GM18517 (cell line): ENCODE results near the gene NUP42.
A peak's percentile ranks its signal among the peaks of the same experiment; 100 is the strongest.

ENCODE experiments used
- ATAC-seq: cut with Tn5 transposase; IDR thresholded peaks from one replicate; pipeline ENCODE4 v1.9.1; 2021; ENCODE audit warnings: mild to moderate bottlenecking, moderate library complexity; ENCODE audit not compliant: unreplicated experiment

Gene NUP42

GRCh38 chr7:23232966-23233365 is 51.1 kb downstream of the NUP42 start:
- ATAC-seq, result no peak

GRCh38 chr7:23234569-23235296 is 52.9 kb downstream of the NUP42 start:
- ATAC-seq, result peak; percentile 82

- no peak for ATAC-seq
Observed at GRCh38 chr7:23235813-23236221, 54.0 kb downstream of the NUP42 start.

GRCh38 chr7:23237000-23237399 is 55.2 kb downstream of the NUP42 start:
- no peak for ATAC-seq

- ATAC-seq, result no peak
Observed at GRCh38 chr7:23238983-23239652, 57.3 kb downstream of the NUP42 start.

GRCh38 chr7:23239698-23240097 is 57.9 kb downstream of the NUP42 start:
- ATAC-seq, result no peak

- no peak for ATAC-seq
Observed at GRCh38 chr7:23242321-23242720, 60.5 kb downstream of the NUP42 start.

GRCh38 chr7:23242935-23243334 is 61.1 kb downstream of the NUP42 start:
- no peak for ATAC-seq

- no peak for ATAC-seq
Observed at GRCh38 chr7:23246555-23246954, 64.7 kb downstream of the NUP42 start, which contains the start of gene GPNMB. GPNMB (plus strand) TSS chr7:23246775; CDS start chr7:23246858, 83 bp downstream.

GRCh38 chr7:23247046-23247602 is 65.3 kb downstream of the NUP42 start:
- ATAC-seq, result no peak

- no peak for ATAC-seq
Observed at GRCh38 chr7:23247603-23248335, 65.9 kb downstream of the NUP42 start.

GRCh38 chr7:23249486-23249885 is 67.6 kb downstream of the NUP42 start:
- no peak for ATAC-seq
